ENCODE data around the gene DNAH14.

- no peak for TF ChIP-seq CTCF (IDR thresholded peaks at IDR 0.05 in 2 of 3, conservative IDR thresholded peaks at IDR 0.05 in 1 of 3; ENCODE audit: insufficient read depth in 2 of 3, low read depth in 1 of 3, low read length in 3 of 3)
- TF ChIP-seq CREB1 (IDR thresholded peaks at IDR 0.05), result no peak
- no peak for TF ChIP-seq CREB1 (CRISPR knock-in tag; IDR thresholded peaks at IDR 0.05)
- TF ChIP-seq YY1 (IDR thresholded peaks at IDR 0.05; ENCODE audit: borderline replicate concordance in 1 of 3, control insufficient read depth in 1 of 3, extremely low read depth in 1 of 3, insufficient read depth in 3 of 3, insufficient read length in 1 of 3, insufficient replicate concordance in 2 of 3, low read depth in 1 of 3, low read length in 2 of 3), result no peak
- TF ChIP-seq ZZZ3 (IDR thresholded peaks at IDR 0.05), result no peak
- TF ChIP-seq POLR2AphosphoS5 (IDR thresholded peaks at IDR 0.05; ENCODE audit: control insufficient read depth, insufficient read depth, low read depth, low read length), result no peak
- TF ChIP-seq TSHZ1 (CRISPR knock-in tag; IDR thresholded peaks at IDR 0.05), result no peak
- TF ChIP-seq NCOA1 (IDR thresholded peaks at IDR 0.05; ENCODE audit: low read depth), result no peak
- no peak for TF ChIP-seq ZBTB7A (IDR thresholded peaks at IDR 0.05; ENCODE audit: borderline replicate concordance, control insufficient read depth, low read depth, low read length)
- no peak for TF ChIP-seq ZNF146 (CRISPR knock-in tag; IDR thresholded peaks at IDR 0.05; ENCODE audit: unreplicated experiment)
Observed at GRCh38 chr1:224883091-224883490, 46.4 kb upstream of the DNAH14 start.

Data from K562 (cell line).